ENCODE results near the gene CDHR3. TPM values are rescaled to one million over a fixed set of nuclear protein-coding genes. Genes with fewer than 3 reads are reported as not detected.

Gene CDHR3
- total RNA-seq, 1 experiment from 2014 or later = 4.0 TPM

DNA sequence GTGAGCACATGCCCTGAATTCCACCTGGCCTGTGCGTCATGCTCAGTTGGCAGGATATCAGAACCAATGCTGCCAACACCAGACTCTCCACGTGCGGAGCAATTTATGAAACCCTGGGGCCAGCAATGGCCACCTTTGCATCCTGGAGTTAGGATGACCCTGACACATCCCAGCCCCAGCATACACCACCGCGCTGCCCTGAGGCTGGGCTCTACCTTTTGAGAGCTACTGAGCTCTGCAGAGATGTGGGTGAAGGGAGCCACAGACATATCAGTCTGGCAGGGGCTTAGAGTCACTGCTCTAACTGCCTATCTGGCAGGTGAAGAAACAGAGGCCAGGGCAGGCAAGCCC lies 107.1 kb downstream of the CDHR3 start:
- no peaks in the 10 kb centered on the region for H3K9me3 Mint-ChIP-seq (ENCODE audit: low read depth, unreplicated experiment)
- H3K4me1 Mint-ChIP-seq (ENCODE audit: low read depth, unreplicated experiment) = peaks cover 54% of the 10 kb centered on the region
- H3K27ac Mint-ChIP-seq (ENCODE audit: unreplicated experiment) = no peak overlapping the region
- DNase-seq = peak; percentile 65
- no peaks in the 10 kb centered on the region for H3K27me3 Mint-ChIP-seq (ENCODE audit: unreplicated experiment)
- BruUV-seq (replicated peaks) = no TSS peak
- H3K4me3 Mint-ChIP-seq (ENCODE audit: low read depth, unreplicated experiment) = no peak overlapping the region
- H3K36me3 Mint-ChIP-seq (ENCODE audit: insufficient read depth, unreplicated experiment) = peaks cover 5% of the 10 kb centered on the region
- intact Hi-C loops (cut with micrococcal nuclease; ENCODE audit: unreplicated experiment) = loop anchor here (5.0 kb wide), 1 partner anchor 42 kb away; the partner anchor contains the start of gene SYPL1
- CTCF ChIA-PET = no interaction called here
- TF ChIP-seq, protein P1, sequence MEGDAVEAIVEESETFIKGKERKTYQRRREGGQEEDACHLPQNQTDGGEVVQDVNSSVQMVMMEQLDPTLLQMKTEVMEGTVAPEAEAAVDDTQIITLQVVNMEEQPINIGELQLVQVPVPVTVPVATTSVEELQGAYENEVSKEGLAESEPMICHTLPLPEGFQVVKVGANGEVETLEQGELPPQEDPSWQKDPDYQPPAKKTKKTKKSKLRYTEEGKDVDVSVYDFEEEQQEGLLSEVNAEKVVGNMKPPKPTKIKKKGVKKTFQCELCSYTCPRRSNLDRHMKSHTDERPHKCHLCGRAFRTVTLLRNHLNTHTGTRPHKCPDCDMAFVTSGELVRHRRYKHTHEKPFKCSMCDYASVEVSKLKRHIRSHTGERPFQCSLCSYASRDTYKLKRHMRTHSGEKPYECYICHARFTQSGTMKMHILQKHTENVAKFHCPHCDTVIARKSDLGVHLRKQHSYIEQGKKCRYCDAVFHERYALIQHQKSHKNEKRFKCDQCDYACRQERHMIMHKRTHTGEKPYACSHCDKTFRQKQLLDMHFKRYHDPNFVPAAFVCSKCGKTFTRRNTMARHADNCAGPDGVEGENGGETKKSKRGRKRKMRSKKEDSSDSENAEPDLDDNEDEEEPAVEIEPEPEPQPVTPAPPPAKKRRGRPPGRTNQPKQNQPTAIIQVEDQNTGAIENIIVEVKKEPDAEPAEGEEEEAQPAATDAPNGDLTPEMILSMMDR (IDR thresholded peaks at IDR 0.05; ENCODE audit: unreplicated experiment) = no peak

DNA sequence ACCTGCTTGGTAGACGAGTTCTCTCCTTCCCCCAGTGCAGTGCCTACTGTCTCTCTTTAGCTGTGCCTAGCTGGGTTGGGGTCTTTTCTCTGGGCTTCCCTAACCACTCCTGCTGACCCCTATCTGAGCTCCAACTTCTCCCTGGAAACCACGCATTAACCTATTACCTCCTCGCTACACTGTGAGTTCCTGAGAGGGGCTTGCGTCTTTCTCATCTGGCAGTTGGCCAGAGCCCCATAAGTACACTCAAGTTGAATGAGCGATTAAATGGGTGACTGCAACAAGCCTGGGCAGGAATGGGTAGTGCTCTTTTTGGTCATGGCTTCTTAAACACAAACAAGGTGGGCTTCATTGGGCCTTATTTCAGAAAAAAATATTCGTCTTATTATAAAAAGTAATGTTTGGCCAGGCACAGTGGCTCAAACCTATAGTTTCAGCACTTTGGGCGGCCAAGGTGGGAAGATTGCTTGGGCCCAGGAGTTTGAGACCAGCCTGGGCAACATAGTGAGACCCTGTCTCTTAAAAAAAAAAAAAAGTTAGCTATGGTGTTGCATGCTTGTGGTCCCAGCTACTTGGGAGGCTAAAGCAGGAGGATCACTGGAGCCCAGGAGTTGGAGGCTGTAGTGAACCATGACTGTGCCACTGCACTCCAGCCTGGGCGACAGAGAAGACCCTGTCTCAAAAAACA lies 107.6 kb downstream of the CDHR3 start:
- H3K4me1 Mint-ChIP-seq (ENCODE audit: low read depth, unreplicated experiment) = peaks cover 49% of the 10 kb centered on the region
- H3K27ac Mint-ChIP-seq (ENCODE audit: unreplicated experiment) = peak overlapping the region; percentile 45
- no peaks in the 10 kb centered on the region for H3K9me3 Mint-ChIP-seq (ENCODE audit: low read depth, unreplicated experiment)
- CTCF ChIA-PET = no interaction called here
- no peaks in the 10 kb centered on the region for H3K27me3 Mint-ChIP-seq (ENCODE audit: unreplicated experiment)
- H3K36me3 Mint-ChIP-seq (ENCODE audit: insufficient read depth, unreplicated experiment) = peaks cover 5% of the 10 kb centered on the region
- DNase-seq = no peak
- intact Hi-C loops (cut with micrococcal nuclease; ENCODE audit: unreplicated experiment) = loop anchor here (5.0 kb wide), 1 partner anchor 42 kb away; the partner anchor contains the start of gene SYPL1
- H3K4me3 Mint-ChIP-seq (ENCODE audit: low read depth, unreplicated experiment) = no peak overlapping the region
- TF ChIP-seq, protein P1 (IDR thresholded peaks at IDR 0.05; ENCODE audit: unreplicated experiment) = no peak
- TSS peak; percentile 90 for BruUV-seq (replicated peaks)

DNA sequence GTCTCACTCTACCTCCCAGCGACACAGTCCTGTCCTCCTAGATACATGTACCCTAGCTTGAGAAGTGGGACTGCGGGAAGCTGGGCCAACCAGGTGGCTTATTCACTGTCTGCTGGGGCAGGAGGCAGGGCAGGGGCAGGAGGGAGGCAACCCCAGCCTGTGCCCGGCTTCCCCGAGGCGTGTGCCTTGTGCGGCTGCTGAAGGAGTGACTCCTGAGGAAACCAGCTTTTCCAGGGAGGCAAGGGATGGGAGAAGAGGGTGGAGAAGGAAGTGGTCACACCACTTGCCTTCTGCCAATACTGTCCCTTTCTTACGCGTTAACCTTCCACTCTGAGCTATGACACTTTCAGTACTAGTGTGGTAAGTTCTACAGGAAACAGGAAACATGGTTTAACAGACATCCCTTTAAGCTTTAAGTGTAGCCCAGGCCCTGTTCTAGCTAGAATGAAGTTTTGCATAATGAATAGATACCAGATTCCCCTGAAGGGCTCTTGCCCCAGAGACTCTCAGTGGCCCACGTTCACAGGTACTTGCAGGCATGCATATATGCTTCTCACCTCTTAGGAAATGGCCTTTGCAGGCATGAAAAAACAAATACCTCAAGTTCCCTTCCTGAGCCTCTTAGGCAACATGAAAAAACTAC lies 108.4 kb downstream of the CDHR3 start:
- TF ChIP-seq, protein P1 (IDR thresholded peaks at IDR 0.05; ENCODE audit: unreplicated experiment) = no peak
- Mint-ChIP-seq H3K36me3 (ENCODE audit: insufficient read depth, unreplicated experiment) (no peaks in the 10 kb centered on the region), H3K27ac (ENCODE audit: unreplicated experiment) (peak overlapping the region; percentile 45), H3K4me1 (ENCODE audit: low read depth, unreplicated experiment) (peaks cover 42% of the 10 kb centered on the region), H3K9me3 (ENCODE audit: low read depth, unreplicated experiment) (no peaks in the 10 kb centered on the region), H3K4me3 (ENCODE audit: low read depth, unreplicated experiment) (no peak overlapping the region), H3K27me3 (ENCODE audit: unreplicated experiment) (no peaks in the 10 kb centered on the region)
- no TSS peak for BruUV-seq (replicated peaks)
- peak; percentile 64 for DNase-seq
- intact Hi-C loops (cut with micrococcal nuclease; ENCODE audit: unreplicated experiment) = loop anchor here (5.0 kb wide), 1 partner anchor 41 kb away; the partner anchor contains the start of gene SYPL1
- CTCF ChIA-PET = interaction anchor here (0.9 to 1.8 kb wide), 4 partner anchors 9 to 48 kb away, joined by 3 to 9 read pairs (median 6); partner anchors contain the start of gene SYPL1

DNA sequence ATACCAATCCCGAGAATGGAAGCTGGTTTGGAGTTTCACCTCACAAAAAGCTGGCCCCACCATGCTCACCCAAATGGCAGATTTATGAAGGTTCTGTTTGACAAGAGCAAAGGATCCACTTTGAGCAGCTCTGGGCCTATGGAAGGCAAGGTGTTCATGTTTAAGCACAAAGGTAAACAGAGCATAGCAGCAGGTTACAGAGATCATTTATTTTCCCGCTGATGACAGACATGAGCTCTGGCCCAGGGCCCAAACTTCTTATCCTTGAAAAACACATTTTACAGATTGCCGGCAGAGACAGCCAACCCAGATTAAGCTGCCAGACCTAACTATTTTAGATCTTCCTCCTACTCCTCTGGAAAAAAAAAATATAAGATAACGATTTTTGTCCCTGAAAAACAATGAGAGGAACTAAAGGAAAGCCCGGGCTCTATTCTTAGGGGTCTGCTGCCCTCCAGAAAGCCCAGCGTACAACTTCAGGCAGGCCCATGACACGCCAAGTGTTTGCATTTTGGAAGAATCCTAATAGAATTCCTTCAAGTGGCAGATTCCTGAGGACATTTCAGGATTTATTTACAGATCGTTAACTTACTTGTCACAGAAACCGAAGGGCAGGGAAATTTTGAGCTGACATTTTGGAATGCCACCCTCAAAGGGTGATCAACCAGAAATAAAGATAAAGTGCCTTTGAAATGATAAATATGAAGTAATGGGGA lies 109.1 kb downstream of the CDHR3 start:
- H3K27ac Mint-ChIP-seq (ENCODE audit: unreplicated experiment) = peak overlapping the region; percentile 45
- no peak for DNase-seq
- TF ChIP-seq, protein P1 (IDR thresholded peaks at IDR 0.05; ENCODE audit: unreplicated experiment) = no peak
- no peak overlapping the region for H3K4me3 Mint-ChIP-seq (ENCODE audit: low read depth, unreplicated experiment)
- BruUV-seq (replicated peaks) = no TSS peak
- CTCF ChIA-PET = interaction anchor here (0.9 to 1.8 kb wide), 4 partner anchors 8 to 47 kb away, joined by 3 to 9 read pairs (median 6); partner anchors contain the start of gene SYPL1
- no peaks in the 10 kb centered on the region for H3K9me3 Mint-ChIP-seq (ENCODE audit: low read depth, unreplicated experiment)
- H3K36me3 Mint-ChIP-seq (ENCODE audit: insufficient read depth, unreplicated experiment) = no peaks in the 10 kb centered on the region
- intact Hi-C loops (cut with micrococcal nuclease; ENCODE audit: unreplicated experiment) = loop anchor here (5.0 kb wide), 1 partner anchor 40 kb away; the partner anchor contains the start of gene SYPL1
- peaks cover 42% of the 10 kb centered on the region for H3K4me1 Mint-ChIP-seq (ENCODE audit: low read depth, unreplicated experiment)
- H3K27me3 Mint-ChIP-seq (ENCODE audit: unreplicated experiment) = no peaks in the 10 kb centered on the region
